Choroid plexus epithelial cell (primary cell): ENCODE measurements around the gene HACD3.
"Not testable (repeated sequence)": the region's sequence is repeated elsewhere in the genome, so short reads cannot be mapped to it uniquely, and the experiment has no call there.

ENCODE experiments used
- DNase-seq: peaks from one replicate; pipeline ENCODE4 v3.0.0-alpha.2; 2010; ENCODE audit warnings: low read depth
- H3K4me3 ChIP-seq: 2 replicates; pipeline ENCODE4 v1.5.1; 2011; ENCODE audit warnings: low read depth, mild to moderate bottlenecking, control low read depth, low read length, moderate library complexity
- CTCF ChIP-seq: conservative IDR thresholded peaks from 2 replicates; pipeline ENCODE4 v1.5.1; 2011; ENCODE audit warnings: low read depth, mild to moderate bottlenecking, control low read depth, inconsistent platforms, low read length, moderate library complexity

The HACD3 gene

GRCh38 chr15:65611888-65612615 is 81.8 kb downstream of the HACD3 start:
- peak; percentile 6 for TF ChIP-seq CTCF
- H3K4me3 ChIP-seq: peak overlapping the region; percentile 94
- peak; percentile 3 for DNase-seq

GRCh38 chr15:65612616-65612946 is 82.3 kb downstream of the HACD3 start:
- TF ChIP-seq CTCF: no peak
- DNase-seq: no peak
- no peak overlapping the region for H3K4me3 ChIP-seq

- TF ChIP-seq CTCF: no peak
- no peak overlapping the region for H3K4me3 ChIP-seq
- no peak for DNase-seq
Measured at GRCh38 chr15:65612949-65613744, 82.9 kb downstream of the HACD3 start.

- not testable (repeated sequence) for H3K4me3 ChIP-seq
Measured at GRCh38 chr15:65615887-65616286, 85.6 kb downstream of the HACD3 start.

GRCh38 chr15:65618560-65619109 is 88.4 kb downstream of the HACD3 start:
- no peak for TF ChIP-seq CTCF
- no peak for DNase-seq
- H3K4me3 ChIP-seq: no peak overlapping the region

More at GRCh38 chr15:65615887-65616286, 85.6 kb downstream of the HACD3 start:
- DNase-seq: not testable (repeated sequence)

- H3K4me3 ChIP-seq: no peak overlapping the region
- no peak for TF ChIP-seq CTCF
- no peak for DNase-seq
Measured at GRCh38 chr15:65619626-65620290, 89.5 kb downstream of the HACD3 start.

GRCh38 chr15:65620833-65621232 is 90.6 kb downstream of the HACD3 start:
- no peak for TF ChIP-seq CTCF
- H3K4me3 ChIP-seq: no peak overlapping the region
- DNase-seq: no peak
